PFSK-1 (cell line): ENCODE data around the gene GCNT1.

Experiments used
- FOXP2 ChIP-seq: optimal IDR thresholded peaks from 2 replicates; pipeline ENCODE3; 2011; ENCODE audit warnings: borderline replicate concordance, control low read depth, inconsistent platforms; ENCODE audit not compliant: insufficient read depth; ENCODE audit errors: extremely low read length, extremely low read depth
- POLR2AphosphoS5 ChIP-seq: IDR thresholded peaks from 2 replicates; pipeline ENCODE4 v1.6.1; 2012; ENCODE audit warnings: low read depth, mild to moderate bottlenecking, control low read depth, low read length, moderate library complexity
- SIN3A ChIP-seq: IDR thresholded peaks from 2 replicates; pipeline ENCODE4 v1.6.1; 2012; ENCODE audit warnings: mild to moderate bottlenecking, low read length, moderate library complexity, borderline replicate concordance; ENCODE audit not compliant: insufficient read depth
- TAF1 ChIP-seq: IDR thresholded peaks from 2 replicates; pipeline ENCODE4 v1.6.1; 2012; ENCODE audit warnings: low read length, control low read depth, borderline replicate concordance; ENCODE audit not compliant: insufficient read depth
- TF ChIP-seq, protein P1 (sequence below), 2 experiments: IDR thresholded peaks; 2 replicates each; pipeline versions ENCODE4 v1.6.1 to v1.8.0; 2011 to 2012; ENCODE audit warnings: low read depth in 2 of 2, low read length in 2 of 2, control low read depth in 1 of 2, inconsistent platforms in 1 of 2, mild to moderate bottlenecking in 1 of 2, moderate library complexity in 1 of 2; ENCODE audit not compliant: insufficient read depth in 1 of 2

GCNT1 gene

DNA sequence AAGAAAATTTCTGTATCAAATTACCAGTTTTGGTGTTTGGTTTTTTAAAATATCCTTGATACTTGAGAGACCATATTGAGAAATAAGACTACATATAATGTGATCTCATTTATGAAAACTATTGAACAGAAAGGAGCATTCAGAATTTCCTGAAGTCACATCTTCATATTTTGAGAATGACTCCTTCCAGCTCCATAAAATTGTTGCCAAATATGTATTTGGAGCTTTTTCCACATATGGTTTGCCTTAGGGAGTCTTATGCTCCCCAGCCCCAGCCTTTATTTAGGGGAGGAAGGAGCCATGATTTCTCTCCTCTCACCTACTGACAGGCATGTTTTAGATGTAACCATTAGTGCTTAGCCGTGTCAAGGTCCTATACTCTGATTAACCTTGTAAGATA lies 51.1 kb downstream of the GCNT1 start:
- TF ChIP-seq TAF1: no peak
- TF ChIP-seq FOXP2: no peak
- TF ChIP-seq POLR2AphosphoS5: no peak
- no peak for TF ChIP-seq SIN3A
- TF ChIP-seq, protein P1, sequence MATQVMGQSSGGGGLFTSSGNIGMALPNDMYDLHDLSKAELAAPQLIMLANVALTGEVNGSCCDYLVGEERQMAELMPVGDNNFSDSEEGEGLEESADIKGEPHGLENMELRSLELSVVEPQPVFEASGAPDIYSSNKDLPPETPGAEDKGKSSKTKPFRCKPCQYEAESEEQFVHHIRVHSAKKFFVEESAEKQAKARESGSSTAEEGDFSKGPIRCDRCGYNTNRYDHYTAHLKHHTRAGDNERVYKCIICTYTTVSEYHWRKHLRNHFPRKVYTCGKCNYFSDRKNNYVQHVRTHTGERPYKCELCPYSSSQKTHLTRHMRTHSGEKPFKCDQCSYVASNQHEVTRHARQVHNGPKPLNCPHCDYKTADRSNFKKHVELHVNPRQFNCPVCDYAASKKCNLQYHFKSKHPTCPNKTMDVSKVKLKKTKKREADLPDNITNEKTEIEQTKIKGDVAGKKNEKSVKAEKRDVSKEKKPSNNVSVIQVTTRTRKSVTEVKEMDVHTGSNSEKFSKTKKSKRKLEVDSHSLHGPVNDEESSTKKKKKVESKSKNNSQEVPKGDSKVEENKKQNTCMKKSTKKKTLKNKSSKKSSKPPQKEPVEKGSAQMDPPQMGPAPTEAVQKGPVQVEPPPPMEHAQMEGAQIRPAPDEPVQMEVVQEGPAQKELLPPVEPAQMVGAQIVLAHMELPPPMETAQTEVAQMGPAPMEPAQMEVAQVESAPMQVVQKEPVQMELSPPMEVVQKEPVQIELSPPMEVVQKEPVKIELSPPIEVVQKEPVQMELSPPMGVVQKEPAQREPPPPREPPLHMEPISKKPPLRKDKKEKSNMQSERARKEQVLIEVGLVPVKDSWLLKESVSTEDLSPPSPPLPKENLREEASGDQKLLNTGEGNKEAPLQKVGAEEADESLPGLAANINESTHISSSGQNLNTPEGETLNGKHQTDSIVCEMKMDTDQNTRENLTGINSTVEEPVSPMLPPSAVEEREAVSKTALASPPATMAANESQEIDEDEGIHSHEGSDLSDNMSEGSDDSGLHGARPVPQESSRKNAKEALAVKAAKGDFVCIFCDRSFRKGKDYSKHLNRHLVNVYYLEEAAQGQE (IDR thresholded peaks at IDR 0.05; ENCODE audit: insufficient read depth in 1 of 2, low read depth in 2 of 2, low read length in 2 of 2): no peak

DNA sequence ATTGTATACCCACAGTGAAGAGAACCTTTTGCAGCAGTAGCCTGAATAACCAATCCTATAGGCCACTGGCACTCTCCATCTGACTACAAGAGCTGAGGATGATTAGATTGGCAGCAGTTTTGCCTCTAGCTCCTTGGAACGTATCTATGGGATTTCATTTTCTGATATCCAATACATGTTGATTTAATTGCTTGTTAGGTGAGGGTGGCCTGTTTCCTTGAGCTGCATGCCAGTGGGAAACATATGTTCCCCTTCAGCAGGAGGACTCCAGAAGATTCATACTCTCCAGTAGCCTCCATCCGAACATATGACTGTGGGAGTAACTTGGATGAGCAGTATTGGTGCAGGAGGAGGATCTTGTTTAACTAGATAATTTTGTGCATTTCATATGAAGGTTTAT lies 51.5 kb downstream of the GCNT1 start:
- TF ChIP-seq POLR2AphosphoS5: no peak
- TF ChIP-seq, protein P1 (IDR thresholded peaks at IDR 0.05; ENCODE audit: insufficient read depth in 1 of 2, low read depth in 2 of 2, low read length in 2 of 2): no peak
- TF ChIP-seq TAF1: no peak
- TF ChIP-seq SIN3A: no peak
- no peak for TF ChIP-seq FOXP2

DNA sequence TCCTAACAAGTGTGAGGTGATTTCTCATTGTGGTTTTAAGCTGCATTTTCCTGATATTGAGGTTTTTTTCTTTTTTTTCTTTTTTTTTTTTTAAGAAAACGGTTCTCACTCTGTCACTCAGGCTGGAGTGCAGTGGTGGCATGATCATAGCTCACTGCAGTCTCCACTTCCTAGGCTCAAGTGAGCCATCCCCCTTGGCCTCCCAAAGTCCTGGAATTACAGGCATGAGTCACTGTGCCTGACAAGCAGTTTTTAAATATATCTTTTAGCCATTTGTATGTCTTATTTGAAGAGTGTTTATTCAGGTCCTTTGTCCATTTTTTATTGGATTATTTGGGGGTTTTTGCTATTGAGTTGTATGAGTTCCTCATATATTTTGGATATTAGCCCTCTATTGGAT lies 53.8 kb downstream of the GCNT1 start:
- no peak for TF ChIP-seq FOXP2
- TF ChIP-seq, protein P1 (IDR thresholded peaks at IDR 0.05; ENCODE audit: insufficient read depth in 1 of 2, low read depth in 2 of 2, low read length in 2 of 2): no peak

DNA sequence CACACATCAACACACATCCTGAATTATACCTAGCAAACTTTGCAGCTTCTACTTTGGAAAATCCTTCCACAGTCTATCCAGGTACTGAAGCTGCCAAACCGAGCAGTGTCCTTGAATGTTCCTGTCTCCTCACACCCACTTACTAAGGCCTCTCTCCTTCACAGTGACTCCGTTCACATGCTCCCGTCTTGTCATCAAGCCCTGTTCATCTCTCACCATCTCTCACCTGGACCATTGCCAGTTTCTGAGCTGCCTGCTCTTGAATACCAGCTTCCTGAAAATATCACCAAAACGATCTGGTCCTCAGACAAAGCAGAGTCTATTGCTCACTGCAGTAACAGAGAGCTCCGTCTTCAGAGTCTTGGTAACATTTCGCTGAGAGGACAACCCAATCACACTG lies 57.4 kb downstream of the GCNT1 start:
- TF ChIP-seq SIN3A (no peak), TAF1 (no peak)
- TF ChIP-seq, protein P1 (IDR thresholded peaks at IDR 0.05; ENCODE audit: insufficient read depth in 1 of 2, low read depth in 2 of 2, low read length in 2 of 2): no peak

DNA sequence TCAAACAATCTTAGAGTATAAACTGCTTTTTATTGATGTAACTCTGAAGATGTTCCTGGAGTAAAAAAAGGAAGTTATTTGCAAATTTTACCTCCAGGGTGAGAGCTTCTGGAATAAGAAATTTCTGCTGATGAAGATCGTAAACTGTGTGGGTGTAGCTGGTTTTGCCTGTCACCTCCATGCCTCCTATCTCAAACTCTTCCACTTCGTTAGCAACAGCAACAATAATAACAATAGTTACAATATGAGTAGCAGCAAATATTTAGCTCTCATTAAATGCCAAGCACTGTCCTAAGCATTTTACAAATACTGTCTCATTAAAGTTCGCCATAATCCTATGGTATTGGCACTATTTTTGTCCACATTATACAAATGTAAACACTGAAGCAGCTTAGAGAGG lies 57.9 kb downstream of the GCNT1 start:
- TF ChIP-seq POLR2AphosphoS5: no peak
- TF ChIP-seq FOXP2: no peak
- TF ChIP-seq TAF1: no peak
- no peak for TF ChIP-seq SIN3A
